GM19025 (cell line): Measurements from ENCODE around the gene CSRP1.

ENCODE experiments used
- ATAC-seq: cut with Tn5 transposase; IDR thresholded peaks from one replicate; pipeline ENCODE4 v1.9.1; 2021; ENCODE audit warnings: mild to moderate bottlenecking, low read depth, moderate library complexity; ENCODE audit not compliant: unreplicated experiment

The CSRP1 gene

DNA sequence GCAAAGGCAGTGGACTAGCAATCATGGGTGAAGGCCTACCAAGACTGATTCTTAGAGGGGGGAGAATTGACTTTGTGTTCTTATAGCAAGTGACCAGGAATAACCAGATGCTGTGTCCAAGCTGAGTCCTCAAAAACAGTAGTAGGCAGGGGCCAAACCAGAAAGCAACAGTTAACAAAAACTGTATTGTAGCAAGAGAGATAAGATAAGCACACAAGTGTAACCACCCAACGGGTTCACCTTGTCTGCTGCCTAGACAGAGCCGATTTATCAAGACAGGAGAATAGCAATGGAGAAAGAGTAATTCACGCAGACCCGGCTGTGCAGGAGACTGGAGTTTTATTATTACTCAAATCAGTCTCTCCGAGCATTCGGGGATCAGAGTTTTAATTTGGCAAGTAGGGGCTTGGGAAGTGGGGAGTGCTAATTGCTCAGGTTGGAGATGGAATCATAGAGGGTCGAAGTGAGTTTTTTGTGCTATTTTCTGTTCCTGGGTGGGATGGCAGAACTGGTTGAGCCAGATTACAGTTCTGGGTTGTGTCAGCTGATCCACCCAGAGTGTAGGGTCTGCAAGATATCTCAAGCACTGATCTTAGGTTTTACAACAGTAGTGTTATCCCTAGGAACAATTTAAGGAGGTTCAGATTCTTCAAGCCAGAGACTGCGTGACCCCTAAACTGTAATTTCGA lies 8.3 kb upstream of the CSRP1 start:
- ATAC-seq: no peak

DNA sequence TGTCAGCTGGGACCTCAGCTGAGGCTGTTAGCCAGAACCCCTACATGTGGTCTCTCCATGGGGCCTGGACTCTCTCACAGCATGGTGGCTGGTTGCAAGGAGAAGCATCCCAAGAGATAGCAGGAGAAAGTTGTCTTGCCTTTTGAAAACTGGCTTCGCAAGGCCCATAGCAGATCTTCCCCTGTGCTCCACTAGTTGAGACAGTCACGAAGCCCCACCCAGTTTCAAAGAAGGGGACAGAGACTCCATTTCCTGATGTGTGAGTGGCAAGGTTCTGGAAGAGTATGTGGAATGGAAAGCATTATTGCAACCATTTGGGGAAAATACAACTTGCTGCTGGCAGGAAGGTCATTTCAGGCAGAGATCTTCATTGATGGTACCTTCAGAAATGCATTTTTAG lies 7.5 kb upstream of the CSRP1 start:
- ATAC-seq: no peak

DNA sequence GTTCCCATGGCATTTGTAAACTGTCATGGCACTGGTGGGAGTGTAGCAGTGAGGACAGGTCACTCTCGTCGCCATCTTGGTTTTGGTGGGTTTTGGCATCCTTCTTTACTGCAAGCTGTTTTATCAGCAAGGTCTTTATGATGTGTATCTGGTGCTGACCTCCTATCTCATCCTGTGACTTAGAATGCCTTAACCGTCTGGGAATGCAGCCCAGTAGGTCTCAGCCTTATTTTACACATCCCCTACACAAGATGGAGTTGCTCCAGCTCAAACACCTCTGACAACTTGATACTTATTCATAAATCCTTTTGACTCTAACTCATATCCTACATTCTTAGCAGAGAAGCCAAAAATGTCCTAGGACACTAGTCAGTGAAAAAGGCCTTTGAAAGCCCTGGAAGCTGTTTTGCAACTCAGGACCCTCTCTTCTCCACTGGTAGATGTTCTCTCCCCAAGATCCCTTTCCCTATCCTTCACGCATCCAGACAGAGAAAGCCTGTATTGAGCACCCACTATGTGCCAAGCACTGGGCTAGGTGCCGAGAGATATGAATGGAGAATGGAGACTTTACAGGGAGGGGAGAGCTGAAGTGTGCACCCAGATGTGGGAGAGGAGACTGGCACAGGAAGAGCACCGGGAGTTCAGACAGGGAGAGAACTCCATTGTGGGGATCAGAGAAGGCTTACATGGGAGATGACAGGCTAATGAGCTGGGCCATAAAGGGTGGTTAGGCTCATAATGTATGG lies 6.7 kb upstream of the CSRP1 start:
- ATAC-seq: no peak

DNA sequence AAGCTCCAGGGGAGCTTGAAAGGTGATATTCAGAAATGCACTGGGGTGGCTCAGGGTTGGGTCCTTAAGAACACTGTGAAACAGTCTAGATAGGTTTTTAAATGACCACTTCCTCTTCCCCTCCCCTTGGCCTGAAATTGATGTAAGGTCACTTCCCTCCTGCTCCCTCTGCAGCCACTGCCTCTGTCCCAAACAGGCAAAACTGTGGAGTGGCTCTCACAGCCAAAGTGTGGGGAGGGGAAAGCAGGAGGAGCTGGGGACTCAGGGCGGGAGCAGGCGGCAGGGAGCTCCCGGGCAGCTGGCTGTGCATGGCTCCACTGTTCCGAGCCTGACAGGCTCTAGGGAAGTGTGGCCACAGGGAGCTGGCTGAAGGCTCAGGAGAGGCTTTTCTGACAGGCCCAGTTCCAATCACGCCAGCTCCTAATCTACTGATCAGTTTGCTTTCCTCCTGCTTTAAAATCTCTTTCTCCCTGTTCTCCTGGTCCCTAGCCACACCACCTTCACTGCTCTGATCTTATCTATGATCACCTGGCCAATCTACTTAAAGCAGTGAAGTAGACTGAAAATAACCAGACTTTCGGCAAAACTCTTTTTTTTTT lies 5.1 kb upstream of the CSRP1 start:
- no peak for ATAC-seq

DNA sequence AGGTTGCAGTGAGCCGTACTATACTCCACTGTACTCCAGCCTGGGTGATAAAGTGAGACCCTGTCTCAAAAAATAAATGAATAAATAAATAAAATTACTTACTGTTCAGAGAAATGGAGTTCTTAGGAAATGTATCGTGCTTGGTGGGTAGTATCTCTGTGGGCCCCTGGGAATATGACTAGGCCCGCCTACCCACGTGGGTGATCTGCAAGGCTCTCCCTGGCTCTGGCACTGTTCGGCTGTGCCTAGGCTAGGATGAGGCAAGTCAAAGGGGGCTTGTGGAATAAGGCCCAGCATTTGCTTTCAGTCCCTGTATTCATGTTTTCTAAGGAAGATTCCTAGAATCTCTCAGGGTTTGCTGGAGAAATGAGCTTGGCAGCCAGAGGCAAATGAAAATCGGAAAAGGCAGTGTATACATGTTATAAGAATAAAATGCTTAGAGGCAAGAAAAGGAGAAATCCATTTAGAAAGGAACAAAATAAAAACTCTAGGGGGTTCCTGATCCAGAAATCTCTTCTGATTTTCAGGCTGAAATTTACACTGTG lies 4.5 kb upstream of the CSRP1 start:
- no peak for ATAC-seq

DNA sequence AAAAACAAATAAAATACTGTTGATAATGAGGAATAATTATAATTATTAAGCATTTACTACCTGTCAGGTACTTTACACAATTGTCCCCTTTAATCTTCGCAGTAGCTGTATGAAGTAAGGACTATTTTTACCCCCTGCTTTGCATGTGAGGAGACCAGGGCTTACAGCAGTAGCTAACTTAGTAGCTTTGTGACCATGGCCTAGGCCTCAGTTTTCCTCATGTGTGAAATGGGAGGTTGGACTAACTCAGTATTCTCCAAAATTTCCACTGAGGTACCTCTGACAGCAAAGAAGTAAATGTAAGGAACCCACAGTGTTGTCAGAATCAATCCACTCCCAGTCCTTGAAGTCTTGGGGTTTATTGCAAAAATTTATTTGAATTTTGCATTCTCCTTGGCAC lies 3.8 kb upstream of the CSRP1 start:
- no peak for ATAC-seq

DNA sequence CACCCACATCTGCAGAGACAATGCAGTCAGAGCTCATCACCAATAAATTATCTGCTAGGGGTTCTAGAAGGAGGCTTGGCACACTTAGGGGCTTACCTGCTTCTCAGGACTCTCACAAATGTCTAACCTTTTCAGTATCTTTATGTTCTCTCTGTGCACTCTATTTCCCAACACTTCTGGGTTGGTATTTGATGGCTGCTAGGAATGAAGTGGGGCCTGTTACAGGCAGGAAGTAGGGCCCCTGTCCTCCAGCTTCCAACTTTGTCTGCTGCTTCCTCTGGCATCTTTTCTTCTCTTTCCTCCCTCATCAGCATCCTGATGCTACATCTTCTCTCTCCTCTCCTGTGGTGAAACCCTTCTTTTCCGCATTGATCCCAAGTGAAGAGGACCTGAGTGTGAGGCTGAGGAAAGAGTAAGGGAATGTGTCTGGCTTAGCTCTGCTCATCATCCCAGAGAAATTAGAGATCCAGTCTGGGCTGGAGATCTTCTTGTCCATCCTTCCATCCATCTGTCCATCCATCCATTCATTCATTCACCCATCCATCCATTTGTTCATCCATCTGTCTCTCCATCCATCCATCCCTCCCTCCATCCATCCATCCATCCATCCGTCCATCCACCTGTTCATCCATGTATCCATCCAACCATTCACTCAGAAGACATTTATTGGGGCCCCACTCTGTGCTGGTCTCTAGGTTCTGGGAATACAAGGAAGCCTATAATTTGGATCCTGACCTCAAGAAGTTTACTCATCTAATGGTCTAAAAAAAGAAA lies 2.9 kb upstream of the CSRP1 start:
- no peak for ATAC-seq

DNA sequence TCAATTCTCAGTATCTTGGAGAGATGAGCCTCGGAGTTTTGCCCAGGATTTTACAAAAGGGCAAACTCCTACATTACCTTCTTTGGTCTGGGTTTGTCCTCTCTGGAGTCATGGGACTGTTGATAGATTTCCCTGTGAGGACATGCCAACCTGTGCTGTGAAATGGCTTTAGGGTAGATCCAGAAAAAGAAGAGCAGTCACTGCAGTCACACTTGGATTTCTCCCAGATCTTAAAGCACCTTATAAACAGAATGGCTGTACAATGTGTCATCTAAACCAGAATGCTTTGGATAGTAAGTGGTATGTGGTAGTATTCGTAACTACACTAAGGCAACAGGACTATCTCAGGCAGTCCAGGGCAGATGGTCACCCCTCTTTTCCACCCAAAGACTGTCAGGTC lies 1.9 kb upstream of the CSRP1 start:
- no peak for ATAC-seq

DNA sequence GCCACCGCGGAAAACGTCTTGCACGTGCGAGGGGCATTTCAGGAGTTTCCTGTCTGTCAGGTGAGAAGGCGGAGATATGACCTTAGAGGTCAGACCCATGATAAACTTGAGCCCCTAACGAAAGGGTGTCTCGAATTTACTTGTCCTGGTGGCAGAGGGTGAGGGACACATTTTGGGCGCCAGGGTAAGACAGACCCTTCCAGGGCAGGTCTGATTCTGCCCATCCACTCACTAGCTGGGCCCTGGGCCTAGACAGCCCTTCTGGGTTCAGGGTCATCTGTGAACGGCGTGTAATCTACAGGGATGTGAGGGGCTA lies 395 bp upstream of the CSRP1 start:
- no peak for ATAC-seq

DNA sequence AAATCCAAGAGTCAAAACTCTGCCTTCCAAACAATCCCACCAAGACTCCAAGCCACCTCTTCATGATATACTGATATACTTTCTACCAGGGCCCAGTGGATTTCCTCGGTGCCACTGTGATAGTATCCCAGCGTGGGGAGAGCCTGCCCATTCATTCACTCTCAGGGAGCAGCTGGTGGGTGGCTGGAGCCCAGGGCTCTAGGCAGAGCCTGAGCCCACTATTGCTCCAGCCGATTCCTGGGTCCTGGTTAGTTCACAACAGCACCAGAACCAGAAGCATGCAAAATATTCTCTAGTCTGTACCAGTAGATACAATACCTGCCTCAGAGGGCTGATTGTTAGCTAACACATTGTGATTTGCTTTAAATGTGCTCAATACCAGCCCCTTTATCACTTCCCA lies 831 bp downstream of the CSRP1 start:
- ATAC-seq: no peak

DNA sequence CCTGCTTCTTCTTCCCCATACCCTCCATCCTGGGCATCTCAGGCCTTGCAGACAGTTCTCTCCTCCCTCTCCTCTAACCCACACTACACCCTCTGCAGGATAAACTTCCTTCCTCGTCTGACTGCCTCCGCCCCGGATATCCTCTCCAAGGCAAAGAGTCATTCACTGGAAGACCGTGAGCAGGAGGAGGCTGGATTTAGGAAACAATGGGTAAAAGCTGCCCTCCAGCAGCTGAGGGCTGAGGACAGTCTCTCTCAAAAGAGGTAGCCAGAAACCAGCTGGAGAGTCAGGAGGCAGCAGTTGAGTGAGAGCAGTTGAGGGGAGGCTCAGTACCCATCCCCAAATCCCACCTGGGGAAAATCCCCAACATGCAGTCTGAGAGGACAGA lies 1.4 kb downstream of the CSRP1 start:
- ATAC-seq: no peak

DNA sequence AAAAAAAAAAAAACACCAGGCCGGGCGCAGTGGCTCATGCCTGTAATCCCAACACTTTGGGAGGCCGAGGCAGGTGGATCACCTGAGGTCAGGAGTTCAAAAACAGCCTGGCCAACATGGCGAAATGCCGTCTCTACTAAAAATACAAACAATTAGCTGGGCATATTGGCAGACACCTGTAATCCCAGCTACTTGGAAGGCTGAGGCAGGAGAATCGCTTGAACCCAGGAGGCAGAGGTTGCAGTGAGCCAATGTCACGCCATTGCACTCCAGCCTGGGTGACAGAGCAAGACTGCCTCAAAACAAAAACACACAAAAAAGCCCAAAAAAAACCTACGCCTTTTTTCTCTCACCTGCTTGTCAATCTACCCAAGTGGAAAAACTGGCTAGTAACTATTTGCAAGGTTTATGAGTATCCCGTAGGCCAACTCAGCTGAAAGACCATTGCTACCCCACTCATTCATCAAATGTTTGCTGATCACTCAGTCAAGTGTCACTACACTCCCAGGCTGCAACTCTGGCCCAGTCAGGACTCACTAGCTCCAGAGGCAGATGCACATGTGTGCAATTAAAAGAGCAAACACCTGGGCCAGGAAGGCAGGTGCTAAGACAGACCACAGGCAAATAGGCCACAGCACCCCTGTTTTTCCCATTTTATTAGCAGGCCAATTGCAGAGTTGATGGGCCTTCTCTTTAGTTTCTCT lies 2.0 kb downstream of the CSRP1 start:
- ATAC-seq: no peak

DNA sequence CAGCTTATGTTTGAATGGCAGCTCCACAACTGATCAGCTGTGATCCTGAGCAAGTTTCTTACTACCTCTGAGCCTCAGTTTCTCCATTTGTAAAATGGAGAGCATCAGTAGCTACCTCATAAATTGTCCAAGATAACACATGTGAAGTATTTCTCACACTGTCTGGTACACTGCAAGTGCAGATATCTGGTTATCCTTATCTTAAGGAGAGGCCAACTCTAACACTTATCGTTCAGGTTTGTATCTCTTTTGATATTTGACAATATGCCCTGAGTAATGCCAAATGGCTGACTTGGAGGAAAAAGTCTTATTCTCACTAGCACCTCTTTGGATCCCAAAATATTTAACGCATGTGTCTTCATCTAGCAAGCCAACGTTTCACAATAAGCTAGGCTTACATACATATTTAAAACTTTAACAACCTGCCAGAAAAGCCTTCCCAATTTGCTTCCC lies 2.7 kb downstream of the CSRP1 start:
- ATAC-seq: no peak

DNA sequence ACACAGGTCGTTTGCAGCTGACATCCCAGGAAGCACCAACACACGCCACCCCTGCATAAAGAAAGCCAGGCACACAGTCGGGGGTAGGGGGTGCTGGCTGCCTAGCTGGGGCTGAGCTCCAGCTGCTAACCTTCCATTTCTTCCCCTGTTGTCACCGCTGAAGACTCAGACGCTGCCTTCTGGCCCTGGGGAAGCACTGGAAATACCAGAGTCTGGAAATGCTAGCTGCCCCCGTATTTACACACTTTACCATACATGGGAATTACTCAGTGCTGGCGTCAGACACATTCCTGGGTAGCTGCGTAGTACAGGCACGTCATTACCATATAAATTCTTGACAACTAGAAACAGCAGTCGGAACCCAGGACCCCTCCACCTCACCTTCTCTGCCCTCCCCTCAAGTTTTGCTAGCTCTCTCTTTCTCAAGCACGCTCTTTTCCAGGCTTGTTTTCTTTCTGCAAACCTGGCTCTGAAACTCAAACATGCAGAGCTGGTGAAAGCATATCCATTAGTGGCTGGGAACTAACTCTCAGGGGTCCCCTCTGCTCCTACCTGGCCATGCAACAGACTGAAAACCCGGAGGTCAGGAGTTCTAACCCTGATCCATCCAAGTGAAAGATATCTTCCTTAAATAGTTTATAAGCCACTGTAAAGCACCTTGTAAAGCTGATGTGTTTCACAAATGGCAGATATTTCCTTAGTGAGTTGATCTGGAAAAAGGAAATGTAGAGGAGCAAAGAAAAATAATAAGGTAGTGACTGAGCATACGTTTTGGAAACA lies 3.3 kb downstream of the CSRP1 start:
- ATAC-seq: no peak

DNA sequence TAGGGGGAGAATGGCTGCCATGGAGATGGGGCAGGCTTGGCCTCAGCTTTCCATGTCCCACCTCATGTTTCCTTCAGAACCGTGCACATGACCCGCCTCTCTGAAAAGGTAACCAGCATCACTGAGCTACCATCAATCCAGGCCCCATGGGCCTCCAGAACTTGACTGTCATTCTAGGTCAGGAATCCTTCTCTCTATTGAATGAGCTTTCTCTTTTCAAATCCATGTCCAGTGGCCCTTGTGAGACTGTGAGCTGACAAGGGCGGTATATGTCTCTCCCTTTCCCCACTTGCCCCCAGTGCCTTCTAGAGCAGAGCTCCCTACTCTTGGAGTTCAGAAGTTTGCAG lies 4.4 kb downstream of the CSRP1 start:
- no peak for ATAC-seq

DNA sequence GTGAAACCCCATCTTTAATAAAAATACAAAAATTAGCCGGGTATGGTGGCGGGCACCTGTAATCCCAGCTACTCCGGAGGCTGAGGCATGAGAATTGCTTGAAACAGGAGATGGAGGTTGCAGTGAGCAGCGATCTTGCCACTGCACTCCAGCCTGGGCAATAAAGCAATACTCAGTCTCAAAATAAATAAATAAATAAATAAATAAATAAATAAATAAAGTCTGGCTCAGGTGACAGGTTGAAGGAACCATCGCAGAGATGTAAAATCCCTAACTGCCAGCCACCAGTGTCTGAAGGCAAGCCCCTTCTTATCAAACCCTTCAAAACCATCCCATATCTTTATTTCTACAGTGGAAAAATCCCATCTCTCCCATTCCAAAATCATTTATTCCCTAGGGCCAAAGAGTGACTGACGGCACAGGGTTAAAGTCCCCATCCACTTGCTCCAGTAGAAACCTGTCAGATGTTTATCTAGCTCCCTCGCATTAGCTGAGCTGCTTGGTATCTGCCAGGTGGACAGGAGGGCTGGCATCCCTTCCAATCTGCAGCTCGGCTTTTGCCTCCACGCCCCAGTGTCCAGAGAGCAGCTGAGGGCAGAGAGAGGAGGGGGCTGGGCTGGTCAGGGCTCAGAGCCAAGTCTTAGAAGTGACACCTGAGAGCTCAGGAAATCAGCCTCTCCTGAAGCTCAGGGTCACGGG lies 5.0 kb downstream of the CSRP1 start:
- no peak for ATAC-seq

DNA sequence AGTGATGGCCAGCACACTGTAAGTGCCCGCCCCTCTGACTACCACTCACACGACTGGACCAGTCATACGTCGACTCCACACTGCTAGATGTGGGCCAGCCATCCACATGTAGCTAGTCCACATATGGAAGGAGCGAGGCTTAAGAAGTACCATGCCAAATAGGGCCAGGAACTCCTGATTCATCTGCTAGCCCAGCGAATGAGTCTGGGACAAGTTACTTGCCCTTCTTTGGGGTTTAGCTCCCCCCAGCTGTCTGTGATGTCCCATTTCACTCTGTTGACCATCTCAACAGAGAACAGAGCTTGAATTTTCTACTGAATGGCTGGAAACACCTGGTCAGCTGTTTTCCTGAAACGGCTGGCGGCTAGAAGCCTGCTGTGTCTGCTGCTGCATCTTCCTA lies 5.8 kb downstream of the CSRP1 start:
- ATAC-seq: no peak

DNA sequence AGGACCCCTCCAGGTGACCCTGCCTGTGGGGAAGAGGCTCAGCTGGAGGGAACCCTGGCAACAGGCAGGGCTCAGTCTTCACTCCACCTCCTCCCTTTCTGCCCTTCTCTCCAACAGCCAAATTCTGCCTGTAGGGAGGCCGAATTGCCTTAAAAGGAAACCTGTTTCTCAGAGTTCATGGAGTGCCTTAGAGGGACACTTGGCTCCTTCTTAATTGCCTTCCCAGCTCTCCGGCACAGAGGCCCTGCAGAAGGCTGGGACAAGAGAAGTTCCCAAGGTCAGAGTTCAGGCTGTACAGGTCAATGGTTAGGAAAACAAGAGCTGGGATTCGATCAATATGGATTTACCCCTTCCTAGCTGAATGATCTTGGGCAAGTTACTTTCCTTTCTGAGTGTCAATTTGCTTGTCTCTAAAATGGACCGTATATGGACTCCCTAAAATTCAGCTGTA lies 6.2 kb downstream of the CSRP1 start:
- no peak for ATAC-seq
